ENCODE data around the gene NAALADL1.
A peak's percentile ranks its signal among the peaks of the same experiment; 100 is the strongest.
"Not testable (repeated sequence)": the region's sequence is repeated elsewhere in the genome, so short reads cannot be mapped to it uniquely, and the experiment has no call there.

NAALADL1 gene

DNA sequence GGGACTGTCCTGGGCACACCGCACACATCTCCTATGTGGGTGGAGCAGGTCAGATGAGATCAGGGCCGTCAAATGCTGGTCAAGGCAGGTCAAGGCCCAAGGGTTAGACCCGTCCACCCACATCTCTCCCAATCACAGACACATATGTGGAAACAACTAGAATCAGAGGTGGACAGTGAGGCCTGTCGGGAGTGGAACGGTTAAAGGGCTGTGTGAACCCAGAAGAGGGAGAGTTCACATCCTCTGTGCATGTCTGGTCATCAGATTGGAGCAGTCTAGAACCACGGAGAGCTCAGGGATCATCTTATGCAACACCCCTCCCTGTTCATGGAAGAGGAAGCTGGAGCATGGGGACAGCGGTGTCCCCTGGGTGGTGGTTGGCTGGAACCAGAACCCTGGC, 38.5 kb downstream of the NAALADL1 start:
- no peak for TF ChIP-seq POLR2AphosphoS5 (IDR thresholded peaks at IDR 0.05; ENCODE audit: borderline replicate concordance, low read depth, low read length)
- no peak for TF ChIP-seq EZH2 (IDR thresholded peaks at IDR 0.05)
- no peak for TF ChIP-seq FOXP2 (optimal IDR thresholded peaks at IDR 0.05; ENCODE audit: control extremely low read depth, extremely low read length, insufficient read depth)
- Histone ChIP-seq H3K36me3 (ENCODE audit: insufficient read depth, low read length) (peaks cover 12% of the 10 kb centered on the region; the same call in 1 of the 2 replicates), H3K27ac (no peak overlapping the region), H3K9me3 (ENCODE audit: low read depth, low read length) (no peaks in the 10 kb centered on the region), H3K4me3 (no peak overlapping the region), H3K9ac (ENCODE audit: insufficient read length) (no peak overlapping the region)
- DNase-seq (ENCODE audit: low read depth, low spot score) = no peak

DNA sequence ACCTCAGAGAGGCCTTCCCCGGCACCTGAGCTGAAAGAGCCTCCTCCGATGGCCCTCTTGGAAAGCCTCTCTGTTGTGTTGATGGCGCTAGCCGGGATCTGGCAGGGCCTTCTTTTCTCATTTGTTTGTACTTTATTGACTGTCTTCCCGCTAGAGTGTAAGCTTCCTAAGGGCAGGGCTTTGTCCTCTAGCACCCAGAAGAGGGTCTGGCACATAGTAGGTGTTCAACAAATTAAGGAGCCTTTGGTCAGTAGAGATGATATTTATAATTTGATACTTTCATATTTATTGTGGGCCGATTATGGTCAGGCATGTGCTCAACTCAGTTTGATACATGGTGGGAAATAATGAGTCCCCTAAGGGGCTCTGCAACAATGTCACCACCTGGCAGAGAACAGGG, 40.4 kb downstream of the NAALADL1 start:
- DNase-seq (ENCODE audit: low read depth, low spot score) = no peak
- H3K36me3 ChIP-seq (ENCODE audit: insufficient read depth, low read length) = peaks cover 12% of the 10 kb centered on the region; the same call in 1 of the 2 replicates

DNA sequence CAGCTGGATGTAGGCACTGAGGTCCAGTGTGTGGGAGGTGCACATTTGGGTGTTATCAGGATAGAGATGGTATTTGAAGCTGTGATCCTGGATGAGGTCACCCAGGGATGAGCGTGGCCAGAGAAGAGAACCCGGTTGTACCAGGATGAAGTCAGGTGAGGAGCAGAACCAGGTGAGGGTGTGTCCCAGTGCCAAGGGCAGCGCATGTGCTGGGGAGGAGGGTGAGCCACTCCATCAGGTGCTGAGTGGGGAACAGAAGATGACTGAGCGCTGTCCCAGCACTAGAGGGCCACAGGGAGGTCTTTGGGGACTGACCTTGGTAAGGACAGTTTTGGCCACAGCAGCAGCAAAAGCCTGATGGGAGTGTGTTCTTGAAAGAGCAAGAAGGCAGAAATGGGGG, 41.6 kb downstream of the NAALADL1 start:
- peaks cover 7% of the 10 kb centered on the region; the same call in 1 of the 2 replicates for H3K36me3 ChIP-seq (ENCODE audit: insufficient read depth, low read length)
- H3K4me3 ChIP-seq = no peak overlapping the region
- H3K9me3 ChIP-seq (ENCODE audit: low read depth, low read length) = no peaks in the 10 kb centered on the region
- TF ChIP-seq POLR2AphosphoS5 (IDR thresholded peaks at IDR 0.05; ENCODE audit: borderline replicate concordance, low read depth, low read length) = no peak
- TF ChIP-seq EZH2 (IDR thresholded peaks at IDR 0.05) = no peak
- no peak for TF ChIP-seq FOXP2 (optimal IDR thresholded peaks at IDR 0.05; ENCODE audit: control extremely low read depth, extremely low read length, insufficient read depth)
- no peak for DNase-seq (ENCODE audit: low read depth, low spot score)
- H3K9ac ChIP-seq (ENCODE audit: insufficient read length) = no peak overlapping the region
- no peak overlapping the region for H3K27ac ChIP-seq

More for the DNA sequence above, 40.4 kb downstream of the NAALADL1 start:
- no peaks in the 10 kb centered on the region for H3K9me3 ChIP-seq (ENCODE audit: low read depth, low read length)
- H3K4me3 ChIP-seq = no peak overlapping the region
- H3K27ac ChIP-seq = no peak overlapping the region
- TF ChIP-seq EZH2 (IDR thresholded peaks at IDR 0.05) = no peak
- TF ChIP-seq FOXP2 (optimal IDR thresholded peaks at IDR 0.05; ENCODE audit: control extremely low read depth, extremely low read length, insufficient read depth) = no peak
- TF ChIP-seq POLR2AphosphoS5 (IDR thresholded peaks at IDR 0.05; ENCODE audit: borderline replicate concordance, low read depth, low read length) = no peak
- no peak overlapping the region for H3K9ac ChIP-seq (ENCODE audit: insufficient read length)

DNA sequence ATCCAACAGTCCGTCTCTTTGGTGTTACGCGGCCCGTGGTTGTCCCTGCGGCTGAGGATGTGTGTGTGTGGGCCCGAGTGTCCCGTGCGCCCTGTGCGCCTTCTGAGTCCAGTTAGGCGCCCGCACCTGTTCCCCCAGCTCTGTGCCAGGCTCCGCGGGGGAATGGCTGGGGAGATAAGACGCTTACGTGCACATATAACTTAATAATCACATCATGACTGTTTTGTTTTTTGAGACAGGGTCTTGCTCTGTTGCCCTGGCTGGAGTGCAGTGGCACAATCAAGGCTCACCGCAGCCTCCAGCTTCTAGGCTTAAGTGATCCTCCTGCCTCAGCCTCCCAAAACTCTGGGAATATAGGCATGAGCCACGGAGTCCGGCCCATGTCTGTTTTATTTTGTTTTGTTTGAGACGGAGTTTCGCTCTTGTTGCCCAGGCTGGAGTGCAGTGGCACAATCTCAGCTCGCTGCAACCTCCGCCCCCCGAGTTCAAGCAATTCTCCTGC, 43.6 kb downstream of the NAALADL1 start:
- Histone ChIP-seq H3K4me3 (peak overlapping the region; percentile 89), H3K9ac (ENCODE audit: insufficient read length) (peak overlapping the region; percentile 85), H3K9me3 (ENCODE audit: low read depth, low read length) (no peaks in the 10 kb centered on the region), H3K36me3 (ENCODE audit: insufficient read depth, low read length) (peaks cover 3% of the 10 kb centered on the region; the same call in 1 of the 2 replicates), H3K27ac (peak overlapping the region; percentile 90; the same call in 1 of the 2 replicates)
- TF ChIP-seq FOXP2 (optimal IDR thresholded peaks at IDR 0.05; ENCODE audit: control extremely low read depth, extremely low read length, insufficient read depth) (no peak), EZH2 (IDR thresholded peaks at IDR 0.05) (no peak), POLR2AphosphoS5 (IDR thresholded peaks at IDR 0.05; ENCODE audit: borderline replicate concordance, low read depth, low read length) (no peak)
- DNase-seq (ENCODE audit: low read depth, low spot score) = no peak

DNA sequence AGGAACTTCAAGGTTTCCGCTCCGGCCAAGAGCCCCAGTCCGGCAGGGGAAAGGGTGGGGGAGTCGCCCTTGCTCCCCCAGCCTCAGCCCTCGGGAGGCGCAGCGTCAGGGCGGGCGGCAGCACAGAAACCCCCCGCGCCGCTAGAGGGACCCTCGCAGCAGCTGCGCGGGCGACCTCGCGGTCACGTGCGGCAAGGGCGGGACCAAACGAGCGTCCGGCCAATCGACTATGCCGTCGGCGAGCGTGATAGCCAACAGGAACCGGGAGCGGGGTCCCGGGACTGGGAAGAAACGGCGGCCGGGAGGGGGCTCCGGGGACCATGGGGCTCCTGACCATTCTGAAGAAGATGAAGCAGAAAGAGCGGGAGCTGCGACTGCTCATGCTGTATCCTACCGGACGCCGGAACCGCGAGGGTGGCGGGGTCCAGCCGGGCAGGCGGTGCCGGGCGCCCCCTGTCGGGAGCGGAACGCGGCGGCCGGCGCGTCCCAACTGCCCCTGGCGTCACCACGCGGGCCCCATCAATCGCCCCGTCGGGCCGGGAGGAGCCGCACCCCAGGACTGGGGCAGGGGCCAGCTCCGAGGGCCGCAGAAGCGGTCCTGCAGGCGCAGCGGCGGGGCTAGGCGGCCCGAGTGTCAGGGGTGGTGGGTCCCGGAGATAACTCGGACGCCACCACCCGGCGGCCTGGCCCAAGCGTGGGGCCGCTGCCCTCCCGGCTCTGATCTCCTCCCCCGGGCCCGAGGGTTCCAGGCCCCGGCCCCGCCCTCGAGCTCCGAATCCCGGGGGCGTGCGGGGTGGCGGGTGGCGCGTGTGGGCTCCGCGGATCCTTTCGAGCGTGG, 44.2 kb downstream of the NAALADL1 start, which contains the start of gene ARL2:
Gene ARL2 (plus strand): TSS at position 273 of the 838 bp plus-strand sequence. CDS start 48 bp downstream, at position 321.
- Histone ChIP-seq H3K36me3 (ENCODE audit: insufficient read depth, low read length) (no peaks in the 10 kb centered on the region; the same call in 1 of the 2 replicates), H3K9ac (ENCODE audit: insufficient read length) (peak within 1 kb of the TSS; percentile 85), H3K27ac (peak within 1 kb of the TSS; percentile 90), H3K4me3 (peak within 1 kb of the TSS; percentile 89), H3K9me3 (ENCODE audit: low read depth, low read length) (no peaks in the 10 kb centered on the region)
- no peak for DNase-seq (ENCODE audit: low read depth, low spot score)
- TF ChIP-seq POLR2AphosphoS5 (IDR thresholded peaks at IDR 0.05; ENCODE audit: borderline replicate concordance, low read depth, low read length) = peak; percentile 71
- TF ChIP-seq EZH2 (IDR thresholded peaks at IDR 0.05) = no peak
- no peak for TF ChIP-seq FOXP2 (optimal IDR thresholded peaks at IDR 0.05; ENCODE audit: control extremely low read depth, extremely low read length, insufficient read depth)

DNA sequence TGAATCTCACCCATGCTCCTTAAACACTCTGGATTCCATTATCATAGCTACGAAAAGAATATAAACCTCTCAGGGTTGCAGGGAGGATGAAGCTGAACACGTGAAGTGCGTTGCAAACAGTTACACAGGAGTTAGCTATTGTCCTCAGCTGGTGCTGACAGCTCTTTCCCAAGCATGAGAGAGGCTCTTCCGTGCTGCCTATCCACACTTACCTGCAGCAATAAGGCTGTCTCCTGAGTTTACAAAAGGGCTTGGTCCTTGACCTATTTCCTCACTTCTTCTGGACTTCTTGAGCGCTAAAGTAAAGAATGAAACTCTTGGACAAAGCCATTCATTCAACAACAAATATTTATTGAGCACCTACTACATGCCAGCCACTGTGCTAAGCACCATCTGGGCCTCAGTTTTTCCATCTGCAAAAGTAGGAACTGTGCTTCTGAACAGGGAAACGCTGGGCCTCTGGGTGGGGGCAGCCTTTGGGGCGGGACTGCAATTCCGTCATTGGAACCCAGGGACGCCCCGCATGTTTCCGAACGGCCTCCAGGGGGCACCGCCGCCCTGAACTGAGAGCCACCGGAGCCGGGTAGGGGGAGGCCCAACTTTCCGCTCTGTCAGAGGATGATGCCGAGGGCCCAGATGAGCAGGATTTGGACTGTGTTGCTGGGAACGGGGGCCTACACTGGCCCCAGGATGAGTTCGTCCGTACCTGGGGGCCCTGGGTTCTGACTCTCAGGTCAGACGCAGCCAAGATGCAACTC, 45.0 kb downstream of the NAALADL1 start:
- Histone ChIP-seq H3K9me3 (ENCODE audit: low read depth, low read length) (no peaks in the 10 kb centered on the region), H3K36me3 (ENCODE audit: insufficient read depth, low read length) (no peaks in the 10 kb centered on the region; the same call in 1 of the 2 replicates), H3K27ac (peak overlapping the region; percentile 90), H3K4me3 (peak overlapping the region; percentile 89), H3K9ac (ENCODE audit: insufficient read length) (peak overlapping the region; percentile 85)
- TF ChIP-seq EZH2 (IDR thresholded peaks at IDR 0.05) = no peak
- TF ChIP-seq FOXP2 (optimal IDR thresholded peaks at IDR 0.05; ENCODE audit: control extremely low read depth, extremely low read length, insufficient read depth) = no peak
- TF ChIP-seq POLR2AphosphoS5 (IDR thresholded peaks at IDR 0.05; ENCODE audit: borderline replicate concordance, low read depth, low read length) = no peak
- peak; percentile 60 for DNase-seq (ENCODE audit: low read depth, low spot score)

DNA sequence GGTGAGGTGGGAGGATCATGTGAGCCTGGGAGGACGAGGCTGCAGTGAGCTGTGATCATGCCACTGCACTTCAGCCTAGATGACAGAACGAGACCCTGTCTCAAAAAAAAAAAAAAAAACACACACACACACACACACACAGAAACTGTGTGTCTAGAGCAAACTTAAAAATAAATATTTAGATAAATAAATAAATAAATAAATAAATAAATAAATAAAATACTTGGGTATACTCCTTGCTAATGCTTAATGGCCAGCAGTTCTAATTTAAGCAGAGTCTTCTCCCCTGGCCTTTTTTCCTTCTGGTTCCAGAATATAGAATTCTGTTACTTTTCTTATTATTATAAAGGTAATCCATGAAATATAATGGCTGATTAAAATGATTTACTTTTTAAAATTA, 49.5 kb downstream of the NAALADL1 start:
- H3K36me3 ChIP-seq (ENCODE audit: insufficient read depth, low read length) = no peaks in the 10 kb centered on the region
- TF ChIP-seq EZH2 (IDR thresholded peaks at IDR 0.05) (no peak), FOXP2 (optimal IDR thresholded peaks at IDR 0.05; ENCODE audit: control extremely low read depth, extremely low read length, insufficient read depth) (no peak), POLR2AphosphoS5 (IDR thresholded peaks at IDR 0.05; ENCODE audit: borderline replicate concordance, low read depth, low read length) (no peak)
- DNase-seq (ENCODE audit: low read depth, low spot score) = no peak
- no peaks in the 10 kb centered on the region for H3K9me3 ChIP-seq (ENCODE audit: low read depth, low read length)
- H3K4me3 ChIP-seq = no peak overlapping the region
- no peak overlapping the region for H3K27ac ChIP-seq
- H3K9ac ChIP-seq (ENCODE audit: insufficient read length) = no peak overlapping the region

DNA sequence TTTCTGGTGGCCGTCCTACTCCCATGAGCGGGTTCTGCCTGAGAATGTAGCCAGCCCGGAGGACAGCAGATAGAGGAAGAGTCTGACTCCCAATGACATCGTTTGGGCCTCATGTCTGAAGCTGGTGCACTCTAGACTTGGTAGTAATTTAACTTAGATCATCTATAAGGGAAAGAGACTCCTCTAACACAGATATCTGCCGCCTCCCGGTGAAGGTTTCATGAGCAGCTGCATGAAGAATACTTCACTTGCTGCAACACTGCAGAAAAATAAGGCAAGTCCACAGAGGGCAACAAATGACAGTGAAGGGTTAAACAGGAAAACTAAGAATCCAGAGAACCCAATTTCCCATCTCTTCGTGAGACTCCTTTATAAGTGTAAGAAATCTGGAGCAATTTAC, 50.3 kb downstream of the NAALADL1 start:
- Histone ChIP-seq H3K9ac (ENCODE audit: insufficient read length) (no peak overlapping the region), H3K27ac (no peak overlapping the region), H3K4me3 (no peak overlapping the region), H3K36me3 (ENCODE audit: insufficient read depth, low read length) (no peaks in the 10 kb centered on the region), H3K9me3 (ENCODE audit: low read depth, low read length) (no peaks in the 10 kb centered on the region)
- no peak for DNase-seq (ENCODE audit: low read depth, low spot score)
- TF ChIP-seq EZH2 (IDR thresholded peaks at IDR 0.05) = no peak
- TF ChIP-seq POLR2AphosphoS5 (IDR thresholded peaks at IDR 0.05; ENCODE audit: borderline replicate concordance, low read depth, low read length) = no peak
- no peak for TF ChIP-seq FOXP2 (optimal IDR thresholded peaks at IDR 0.05; ENCODE audit: control extremely low read depth, extremely low read length, insufficient read depth)

DNA sequence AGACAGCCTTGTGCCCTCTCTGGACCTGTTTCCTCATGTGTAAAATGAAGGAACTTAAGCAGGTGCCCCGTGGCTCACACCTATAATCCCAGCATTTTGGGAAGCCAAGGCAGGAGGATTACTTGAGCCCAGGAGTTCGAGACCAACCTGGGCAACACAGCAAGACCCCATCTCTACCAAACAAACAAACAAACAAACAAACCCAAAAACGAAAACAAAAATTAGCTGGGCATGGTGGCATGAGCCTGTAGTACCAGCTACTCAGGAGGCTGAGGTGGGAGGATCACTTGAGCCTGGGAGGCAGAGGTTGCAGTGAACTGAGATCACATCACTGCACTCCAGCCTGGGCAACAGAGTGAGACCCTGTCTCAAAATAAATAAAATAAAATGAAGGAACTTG, 54.4 kb downstream of the NAALADL1 start:
- H3K9ac ChIP-seq (ENCODE audit: insufficient read length); H3K36me3 ChIP-seq (ENCODE audit: insufficient read depth, low read length); DNase-seq (ENCODE audit: low read depth, low spot score); H3K27ac ChIP-seq; H3K9me3 ChIP-seq (ENCODE audit: low read depth, low read length); H3K4me3 ChIP-seq: not testable (repeated sequence)
